ENCODE data around the gene PPOX.

DNA sequence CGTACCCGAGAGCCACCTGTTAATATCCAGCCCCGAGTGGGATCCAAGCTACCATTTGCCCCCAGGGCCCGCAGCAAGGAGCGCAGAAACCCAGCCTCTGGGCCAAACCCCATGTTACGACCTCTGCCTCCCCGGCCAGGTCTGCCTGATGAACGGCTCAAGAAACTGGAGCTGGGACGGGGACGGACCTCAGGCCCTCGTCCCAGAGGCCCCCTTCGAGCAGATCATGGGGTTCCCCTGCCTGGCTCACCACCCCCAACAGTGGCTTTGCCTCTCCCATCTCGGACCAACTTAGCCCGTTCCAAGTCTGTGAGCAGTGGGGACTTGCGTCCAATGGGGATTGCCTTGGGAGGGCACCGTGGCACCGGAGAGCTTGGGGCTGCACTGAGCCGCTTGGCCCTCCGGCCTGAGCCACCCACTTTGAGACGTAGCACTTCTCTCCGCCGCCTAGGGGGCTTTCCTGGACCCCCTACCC lies 5.5 kb upstream of the PPOX start:
- no peak for TF ChIP-seq JUNB (IDR thresholded peaks at IDR 0.05; ENCODE audit: unreplicated experiment)
- TF ChIP-seq, protein P1, sequence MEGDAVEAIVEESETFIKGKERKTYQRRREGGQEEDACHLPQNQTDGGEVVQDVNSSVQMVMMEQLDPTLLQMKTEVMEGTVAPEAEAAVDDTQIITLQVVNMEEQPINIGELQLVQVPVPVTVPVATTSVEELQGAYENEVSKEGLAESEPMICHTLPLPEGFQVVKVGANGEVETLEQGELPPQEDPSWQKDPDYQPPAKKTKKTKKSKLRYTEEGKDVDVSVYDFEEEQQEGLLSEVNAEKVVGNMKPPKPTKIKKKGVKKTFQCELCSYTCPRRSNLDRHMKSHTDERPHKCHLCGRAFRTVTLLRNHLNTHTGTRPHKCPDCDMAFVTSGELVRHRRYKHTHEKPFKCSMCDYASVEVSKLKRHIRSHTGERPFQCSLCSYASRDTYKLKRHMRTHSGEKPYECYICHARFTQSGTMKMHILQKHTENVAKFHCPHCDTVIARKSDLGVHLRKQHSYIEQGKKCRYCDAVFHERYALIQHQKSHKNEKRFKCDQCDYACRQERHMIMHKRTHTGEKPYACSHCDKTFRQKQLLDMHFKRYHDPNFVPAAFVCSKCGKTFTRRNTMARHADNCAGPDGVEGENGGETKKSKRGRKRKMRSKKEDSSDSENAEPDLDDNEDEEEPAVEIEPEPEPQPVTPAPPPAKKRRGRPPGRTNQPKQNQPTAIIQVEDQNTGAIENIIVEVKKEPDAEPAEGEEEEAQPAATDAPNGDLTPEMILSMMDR (conservative IDR thresholded peaks at IDR 0.05; ENCODE audit: low read depth in 2 of 2) = no peak
- no peak for TF ChIP-seq EZH2phosphoT487 (IDR thresholded peaks at IDR 0.05; ENCODE audit: unreplicated experiment)
- TF ChIP-seq EZH2 (IDR thresholded peaks at IDR 0.05; ENCODE audit: low read depth, unreplicated experiment) = no peak
